ENCODE results near the gene CCDC9B.

Gene CCDC9B

GRCh38 chr15:40331026-40331425 is 9.7 kb downstream of the CCDC9B start:
- DNase-seq (ENCODE audit: low read depth in 2 of 2): no peak

DNA sequence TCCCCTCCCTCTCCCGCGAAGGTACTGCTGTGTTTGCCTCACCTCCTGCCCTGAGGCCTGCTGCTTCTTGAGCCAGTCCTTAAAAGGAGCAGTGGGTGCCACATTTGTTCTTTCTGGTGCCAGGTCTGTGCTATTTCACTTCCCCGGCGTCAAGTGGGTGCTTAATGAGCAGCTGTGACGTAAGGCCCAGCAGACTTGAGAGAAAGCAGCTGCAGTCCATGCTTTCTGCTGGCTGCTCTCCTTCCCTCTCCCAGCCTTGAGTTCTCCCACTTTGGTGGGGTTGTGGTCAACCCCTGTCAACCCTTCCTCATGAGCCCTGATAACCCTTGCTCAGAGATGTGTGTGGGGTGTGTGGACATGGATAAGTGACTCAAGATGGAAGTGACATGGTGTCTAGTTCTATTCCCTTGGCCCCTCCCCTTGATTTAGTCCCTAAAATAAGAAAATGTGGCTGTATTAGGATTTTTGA is 10.3 kb downstream of the CCDC9B start:
- no peak for DNase-seq (ENCODE audit: low read depth in 2 of 2)

GRCh38 chr15:40329804-40330203 is 10.9 kb downstream of the CCDC9B start:
- no peak for DNase-seq (ENCODE audit: low read depth in 2 of 2)

GRCh38 chr15:40328751-40329150 is 12.0 kb downstream of the CCDC9B start:
- no peak for DNase-seq (ENCODE audit: low read depth in 2 of 2)

- DNase-seq (ENCODE audit: low read depth in 2 of 2): no peak
Observed at GRCh38 chr15:40328176-40328575, 12.6 kb downstream of the CCDC9B start.

GRCh38 chr15:40327457-40327856 is 13.3 kb downstream of the CCDC9B start:
- no peak for DNase-seq (ENCODE audit: low read depth in 2 of 2)

DNA sequence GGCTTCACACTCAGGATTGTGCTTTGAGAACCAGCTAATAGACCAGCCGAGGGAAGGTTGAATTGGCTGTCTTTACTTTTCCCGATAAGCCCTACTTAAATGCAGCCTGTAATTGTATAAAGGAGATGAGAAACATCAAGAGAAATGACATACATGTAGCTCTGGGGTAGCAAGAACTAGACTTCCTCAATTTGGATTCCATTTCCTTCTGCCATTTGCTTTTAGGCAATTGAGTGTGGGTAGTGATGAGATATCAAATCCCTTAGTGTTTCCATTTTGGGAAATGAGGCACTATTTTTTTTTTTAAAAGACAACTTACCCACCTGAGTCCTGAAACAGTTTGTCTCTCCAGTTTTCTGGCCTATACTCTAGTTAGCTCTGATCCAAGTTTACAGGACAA is 15.0 kb downstream of the CCDC9B start:
- no peak for DNase-seq (ENCODE audit: low read depth in 2 of 2)

GRCh38 chr15:40325188-40325587 is 15.6 kb downstream of the CCDC9B start:
- no peak for DNase-seq (ENCODE audit: low read depth in 2 of 2)

DNA sequence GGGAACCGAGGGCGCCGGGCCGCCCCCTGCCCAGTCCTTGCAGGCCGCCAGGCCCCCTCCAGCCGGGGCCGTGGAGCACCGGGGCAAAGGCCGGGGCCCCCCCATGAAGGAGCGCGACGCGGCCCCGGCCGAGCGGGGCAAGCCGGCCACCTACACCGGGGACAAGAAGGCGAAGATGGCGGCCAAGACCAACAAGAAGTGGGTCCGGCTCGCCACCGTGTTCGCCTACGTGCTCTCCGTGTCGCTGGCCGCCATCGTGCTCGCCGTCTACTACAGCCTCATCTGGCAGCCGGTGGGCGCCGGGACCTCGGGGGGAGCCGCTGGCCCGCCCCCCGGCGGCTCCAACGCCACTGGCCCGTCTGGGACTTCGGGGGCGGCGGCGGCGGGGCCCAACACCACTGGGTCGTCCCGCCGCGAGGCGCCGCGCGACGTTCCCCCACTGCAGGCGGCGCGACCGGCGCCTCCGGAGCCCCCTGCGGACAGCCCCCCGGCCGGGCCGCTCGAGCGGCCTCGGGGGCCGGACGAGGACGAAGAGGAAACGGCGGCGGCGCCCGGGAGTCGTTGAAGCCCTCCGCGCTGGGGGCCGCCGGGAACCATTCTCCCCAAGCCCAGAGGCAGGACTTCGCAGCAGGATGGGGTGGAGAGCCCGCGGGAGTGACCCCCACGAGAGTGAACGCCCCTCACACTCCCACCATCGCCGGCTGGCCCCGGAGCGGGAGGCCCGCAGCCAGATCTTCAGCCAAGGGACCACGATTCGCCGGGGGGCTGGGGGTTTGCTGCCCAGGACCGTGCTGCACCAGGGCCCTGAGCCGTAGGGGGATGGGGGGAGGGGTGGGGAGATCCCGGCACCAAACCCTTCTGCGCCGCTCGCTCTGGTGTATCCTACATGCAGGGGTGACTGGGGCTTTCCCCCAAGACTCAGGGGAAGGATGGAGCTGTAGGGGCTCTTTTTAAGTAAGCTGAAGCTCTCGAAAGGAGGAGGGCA is 16.5 kb downstream of the CCDC9B start:
- DNase-seq (ENCODE audit: low read depth in 2 of 2): no peak

DNA sequence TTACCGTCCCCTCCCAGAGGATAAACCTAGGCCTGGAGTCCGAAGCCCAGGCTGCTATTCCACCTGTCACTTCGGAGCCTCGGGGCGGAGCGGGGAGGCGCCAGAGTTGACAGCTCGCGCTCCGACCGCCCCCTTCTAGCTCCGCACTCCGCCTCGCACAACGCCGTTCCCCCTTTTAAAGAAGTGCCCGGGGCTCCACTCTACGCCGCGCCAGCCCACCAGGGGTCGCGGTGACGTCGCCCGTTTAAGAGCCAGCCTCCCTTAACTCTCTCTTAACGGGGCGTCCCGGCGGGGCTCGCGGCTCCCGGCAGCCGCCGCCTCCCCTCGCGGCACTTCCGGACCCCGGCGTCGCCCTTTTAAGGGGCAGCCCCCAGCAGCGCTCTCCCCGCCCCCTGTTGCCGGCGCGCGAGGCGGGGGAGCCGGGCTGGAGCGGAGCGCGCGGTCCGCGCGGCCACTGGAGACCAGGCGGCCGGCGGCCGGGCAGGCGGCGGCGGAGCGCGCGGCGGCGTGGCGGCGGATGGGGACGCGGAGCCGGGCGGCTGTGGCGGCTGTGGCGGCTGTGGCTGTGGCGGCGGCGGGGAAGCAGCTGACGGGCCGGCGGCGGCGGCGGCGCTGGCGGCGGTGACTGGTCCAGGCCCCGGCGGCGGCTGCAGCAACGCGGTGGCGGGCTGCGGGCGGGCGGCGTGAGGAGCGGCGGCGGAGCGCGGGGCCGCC is 17.3 kb downstream of the CCDC9B start, which contains the start of gene INAFM2:
Gene INAFM2 (plus strand): TSS at position 454 of the 714 bp plus-strand sequence. CDS start 364 bp downstream, outside the sequence.
- peak; percentile 85 to 90 for DNase-seq (ENCODE audit: low read depth in 2 of 2)

DNA sequence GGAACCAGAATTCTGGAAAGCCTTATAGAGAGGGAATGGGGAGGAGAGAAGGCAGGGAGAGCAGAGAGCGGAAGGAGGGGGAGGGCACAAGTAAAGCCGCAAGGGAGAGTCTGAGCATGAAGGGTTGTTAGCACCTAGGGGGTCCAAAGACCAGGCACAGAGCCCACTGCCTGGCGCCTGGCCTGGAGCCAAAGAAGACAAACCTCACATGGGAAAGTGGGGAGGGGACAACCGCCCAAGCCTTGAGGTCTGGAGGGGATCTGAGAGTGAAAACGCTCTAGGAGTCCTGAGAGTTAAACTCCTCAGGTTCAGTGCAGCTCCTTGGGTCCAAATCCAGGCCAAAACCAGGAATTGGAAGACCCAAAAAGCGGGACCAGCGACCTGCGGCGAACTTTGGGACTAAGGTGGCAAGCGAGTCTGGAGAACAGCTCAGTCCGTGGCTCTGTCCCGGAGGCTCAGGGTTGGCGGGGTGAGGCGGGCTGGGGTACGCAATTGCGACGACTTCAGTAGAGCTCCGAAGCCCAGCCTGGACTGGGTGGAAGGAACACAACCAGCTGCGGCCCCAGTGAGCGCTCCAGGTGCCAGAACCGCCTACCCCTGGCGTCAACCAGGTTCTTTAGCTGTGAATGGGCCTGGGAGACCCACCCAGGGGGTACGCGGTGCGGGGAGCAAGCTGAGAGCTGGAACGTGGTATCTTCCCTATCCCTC is 18.1 kb downstream of the CCDC9B start:
- no peak for DNase-seq (ENCODE audit: low read depth in 2 of 2)

DNA sequence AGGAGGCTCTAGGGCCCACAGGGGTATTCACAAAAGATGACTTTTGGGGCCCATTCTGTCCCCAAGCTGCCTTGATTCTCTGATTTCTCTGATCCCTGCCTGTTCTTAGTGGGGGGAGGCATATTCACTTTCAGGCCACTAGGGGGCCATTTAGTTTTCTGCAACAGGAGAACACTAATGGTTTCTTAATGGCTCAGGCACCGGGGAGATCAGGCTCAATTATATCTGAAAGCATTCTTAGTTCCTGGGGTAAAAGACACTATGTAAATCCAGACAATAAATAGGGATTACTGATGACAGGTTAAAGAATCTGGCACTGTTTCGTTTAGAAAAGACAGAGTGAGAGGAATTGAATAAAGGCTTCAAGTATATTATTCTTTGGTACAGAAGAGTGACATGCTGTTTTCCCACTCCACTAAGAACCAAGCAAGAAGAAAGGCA is 19.8 kb downstream of the CCDC9B start:
- DNase-seq (ENCODE audit: low read depth in 2 of 2): peak in 1 of 2 donors; percentile 49

DNA sequence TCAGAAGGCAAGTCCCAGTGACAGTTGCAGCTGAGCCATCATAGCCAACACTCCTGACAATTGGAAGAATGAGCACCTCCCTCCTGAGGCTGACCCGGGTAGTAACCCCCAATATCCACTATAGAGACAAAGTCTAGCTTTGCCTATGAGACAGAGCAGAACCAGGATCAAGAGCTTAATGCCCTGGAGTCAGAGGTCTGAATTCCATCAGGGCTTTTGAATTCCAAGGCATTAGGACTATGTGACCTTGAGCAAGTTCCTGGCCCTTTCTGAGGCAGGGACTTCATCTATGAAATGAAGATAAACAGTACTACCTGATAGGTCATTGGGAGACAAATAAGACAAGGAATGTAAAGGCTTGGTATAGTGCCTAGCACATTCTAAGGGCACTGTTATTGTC is 20.3 kb downstream of the CCDC9B start:
- DNase-seq (ENCODE audit: low read depth in 2 of 2): no peak

DNA sequence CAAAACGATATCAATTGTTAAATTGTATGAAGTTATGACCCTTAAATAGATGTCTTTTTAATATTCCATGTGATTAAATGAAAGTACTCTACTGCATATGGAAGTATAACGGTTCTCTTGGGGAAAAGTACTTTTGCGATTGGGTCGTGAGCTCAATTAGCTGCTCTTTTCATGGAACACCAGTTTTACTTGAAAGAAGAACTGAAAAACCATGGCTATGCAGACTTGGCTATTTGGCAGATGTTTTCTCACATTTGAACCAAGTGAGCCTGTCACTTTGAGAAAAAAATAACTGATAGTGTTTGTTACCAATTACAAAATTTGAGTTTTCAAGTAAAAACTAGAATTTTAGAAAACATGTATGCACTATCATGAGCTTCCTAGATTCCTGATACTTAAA is 23.2 kb downstream of the CCDC9B start:
- no peak for DNase-seq (ENCODE audit: low read depth in 2 of 2)

DNA sequence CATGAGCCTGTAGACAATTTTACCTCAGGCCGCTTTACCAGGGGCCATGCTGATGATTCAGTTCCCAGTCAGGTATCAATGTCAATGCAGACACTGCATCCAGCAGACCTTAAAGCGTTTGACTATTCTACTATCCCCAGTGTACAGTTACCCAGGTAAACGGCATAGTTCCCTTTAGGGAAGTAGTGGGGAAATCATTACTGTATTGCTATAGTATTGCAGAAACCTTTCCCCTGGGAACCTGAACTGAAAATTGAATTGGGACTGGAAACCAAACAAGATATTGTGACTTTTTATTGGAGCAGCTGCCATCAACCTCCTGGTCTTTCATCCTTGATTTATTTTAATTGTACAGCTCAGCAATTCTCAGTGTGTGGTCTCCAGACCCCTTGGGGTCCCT is 23.8 kb downstream of the CCDC9B start:
- no peak for DNase-seq (ENCODE audit: low read depth in 2 of 2)

- no peak for DNase-seq (ENCODE audit: low read depth in 2 of 2)
Observed at GRCh38 chr15:40314723-40315276, 25.9 kb downstream of the CCDC9B start.

- no peak for DNase-seq (ENCODE audit: low read depth in 2 of 2)
Observed at GRCh38 chr15:40313531-40314398, 27.0 kb downstream of the CCDC9B start.

DNA sequence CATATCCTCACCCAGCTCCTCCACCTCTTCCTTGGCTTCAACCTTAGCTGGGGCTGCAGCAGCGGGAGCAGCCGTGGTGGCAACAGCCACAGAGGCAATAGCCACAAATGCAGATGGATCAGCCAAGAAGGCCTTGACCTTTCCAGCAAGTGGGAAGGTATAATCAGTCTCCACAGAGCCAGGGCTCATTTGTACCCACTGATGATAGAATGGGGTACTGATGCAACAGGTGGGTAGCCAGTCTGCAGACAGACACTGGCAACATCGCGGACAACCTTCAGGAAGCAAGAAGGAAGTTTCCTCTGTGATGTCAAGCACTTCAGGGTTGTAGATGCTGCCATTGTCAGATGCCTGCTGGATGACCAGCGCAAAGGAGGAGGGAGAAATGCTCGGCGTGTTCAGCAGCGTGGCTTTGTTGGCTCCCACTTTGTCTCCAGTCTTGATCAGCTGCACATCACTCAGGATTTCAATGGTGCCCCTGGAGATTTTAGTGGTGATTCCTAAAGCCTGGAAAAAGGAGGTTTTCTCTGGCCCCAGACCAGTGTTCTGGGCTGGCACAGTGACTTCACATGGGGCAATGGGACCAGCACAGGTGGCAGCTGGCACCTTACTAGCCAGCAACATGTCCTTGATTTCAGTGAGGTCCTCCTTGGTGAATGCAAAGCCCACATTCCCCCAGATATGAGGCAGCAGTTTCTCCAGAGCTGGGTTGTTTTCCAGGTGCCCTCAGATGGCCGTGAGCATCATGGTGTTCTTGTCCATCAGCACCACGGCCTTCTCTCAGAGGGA is 28.2 kb downstream of the CCDC9B start:
- no peak for DNase-seq (ENCODE audit: low read depth in 2 of 2)

DNA sequence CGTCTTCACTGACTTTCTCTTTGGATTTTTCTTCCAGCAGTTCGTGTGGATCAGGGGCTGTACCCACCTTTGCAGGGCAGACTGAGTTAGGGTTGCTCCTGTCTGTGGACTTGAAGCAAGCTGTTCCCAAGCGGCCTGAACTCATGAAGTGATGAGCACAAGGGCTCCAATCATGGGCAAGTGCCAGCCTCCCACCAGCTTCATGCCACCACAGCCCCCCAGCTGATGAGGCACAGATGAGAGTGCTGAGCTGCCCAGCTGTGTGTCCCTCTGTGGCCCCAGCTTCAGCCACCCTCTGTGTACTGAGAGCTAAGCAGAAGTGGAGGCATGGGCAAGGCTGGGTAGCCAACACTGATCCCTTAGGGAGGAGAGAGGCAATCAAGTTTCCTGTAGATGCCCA is 29.7 kb downstream of the CCDC9B start:
- no peak for DNase-seq (ENCODE audit: low read depth in 2 of 2)
